ENCODE measurements around the gene UBL4A. TPM values are rescaled to one million over a fixed set of nuclear protein-coding genes. Genes with fewer than 3 reads are reported as not detected.

The UBL4A gene
- total and polyA plus RNA-seq, 2 donors (not counting 3 experiments of a cell fraction or from before 2014, with no cell fraction given) = 25.3 to 31.4 TPM

- intact Hi-C loops (cut with micrococcal nuclease) = loop anchor here (5.0 kb wide), 1 partner anchor 88 kb away; the partner anchor contains the start of gene ATP6AP1
- no peaks in the 10 kb centered on the region for H3K36me3 ChIP-seq (ENCODE audit: control insufficient read depth in 2 of 2, extremely low read depth in 1 of 2, insufficient read depth in 2 of 2, low read length in 2 of 2)
- POLR2A ChIA-PET = interaction anchor here (1.7 kb wide), 1 partner anchor 12 kb away, joined by 6 read pairs; no protein-coding TSS in a partner anchor
Observed at GRCh38 chrX:154515090-154515965, 28.9 kb upstream of the UBL4A start.

More at GRCh38 chrX:154515090-154515965, 28.9 kb upstream of the UBL4A start:
- H3K4me2 ChIP-seq (ENCODE audit: insufficient read depth, low read length) = peak overlapping the region; percentile 67
- TSS peak; percentile 71 for BruUV-seq (replicated peaks)
- FAIRE-seq (peak; percentile 62), DNase-seq (ENCODE audit: low read depth, low spot score) (no peak)
- H3K4me1 ChIP-seq (ENCODE audit: control insufficient read depth, extremely low read depth, insufficient read depth, low read length) = peaks cover 12% of the 10 kb centered on the region
- H3K4me3 ChIP-seq (replicated peaks in 1 of 3; ENCODE audit: insufficient read depth in 1 of 3, low read depth in 1 of 3, low read length in 3 of 3) = peak overlapping the region; percentile 59 to 74 (median 62)
- peak overlapping the region; percentile 68 for H3K9ac ChIP-seq (replicated peaks; ENCODE audit: extremely low read depth, insufficient read depth, low read length)
- H3K27me3 ChIP-seq (ENCODE audit: control insufficient read depth in 2 of 2, insufficient read depth in 2 of 2, low read length in 2 of 2) = no peaks in the 10 kb centered on the region
- CTCF ChIA-PET = interaction anchor here (1.9 to 2.7 kb wide), 2 partner anchors 12 to 142 kb away, joined by 5 to 15 read pairs; no protein-coding TSS in a partner anchor
- H3K79me2 ChIP-seq (ENCODE audit: control insufficient read depth, insufficient read depth, low read length) = peaks cover 3% of the 10 kb centered on the region
- no peaks in the 10 kb centered on the region for H3K9me3 ChIP-seq (replicated peaks; ENCODE audit: control insufficient read depth, insufficient read depth, low read length)
- H2AFZ ChIP-seq (ENCODE audit: low read depth, low read length) = no peak overlapping the region
- H4K20me1 ChIP-seq (replicated peaks; ENCODE audit: control insufficient read depth, extremely low read depth, insufficient read depth, low read length) = no peaks in the 10 kb centered on the region
- TF ChIP-seq GATA2 (IDR thresholded peaks at IDR 0.05; ENCODE audit: insufficient read depth, insufficient read length, low read depth, low read length) (no peak), POLR2AphosphoS5 (IDR thresholded peaks at IDR 0.05; ENCODE audit: insufficient read depth, low read depth, low read length) (no peak), MAX (IDR thresholded peaks at IDR 0.05; ENCODE audit: insufficient read depth, insufficient read length) (no peak), CTCF (IDR thresholded peaks at IDR 0.05; ENCODE audit: extremely low read depth in 1 of 2, insufficient read depth in 1 of 2, low read depth in 1 of 2, low read length in 2 of 2) (no peak), MYC (IDR thresholded peaks at IDR 0.05; ENCODE audit: low read depth, low read length) (no peak), FOS (IDR thresholded peaks at IDR 0.05; ENCODE audit: borderline replicate concordance, insufficient read depth, low read length) (no peak), POLR2A (IDR thresholded peaks at IDR 0.05; ENCODE audit: low read depth, low read length) (no peak), EZH2 (IDR thresholded peaks at IDR 0.05; ENCODE audit: borderline replicate concordance, low read depth, low read length, severe bottlenecking) (no peak), JUN (IDR thresholded peaks at IDR 0.05; ENCODE audit: borderline replicate concordance, insufficient read depth, insufficient read length, low read depth) (no peak)
- H3K27ac ChIP-seq (ENCODE audit: insufficient read depth, low read depth, low read length) = peak overlapping the region; percentile 50
- no peaks in the 10 kb centered on the region for H3K9me1 ChIP-seq (replicated peaks; ENCODE audit: control insufficient read depth, extremely low read depth, insufficient read depth, low read length)
- dilution Hi-C loops (cut with MboI; ENCODE audit: extremely low pct_ligation_motif_present, low sequenced_read_pairs) = no loop called here
